Activated CD8-positive, alpha-beta memory T cell treated with anti-CD3 and anti-CD28 coated beads, Interleukin-2, amount 50 U/mL, for 48 hours (primary cell): ENCODE results near the gene LSR.
"Not testable (repeated sequence)": the region's sequence is repeated elsewhere in the genome, so short reads cannot be mapped to it uniquely, and the experiment has no call there.

Source experiments
- DNase-seq: peaks from one replicate; pipeline ENCODE4 v3.0.0-alpha.2; 2020

Gene LSR

GRCh38 chr19:35219008-35219407 is 29.8 kb upstream of the LSR start:
- no peak for DNase-seq

GRCh38 chr19:35220315-35220921 is 28.4 kb upstream of the LSR start:
- peak; percentile 13 for DNase-seq

GRCh38 chr19:35220973-35221590 is 27.7 kb upstream of the LSR start:
- DNase-seq: peak; percentile 23

- peak; percentile 39 for DNase-seq
Observed at GRCh38 chr19:35222373-35223015, 26.3 kb upstream of the LSR start.

- peak; percentile 34 for DNase-seq
Observed at GRCh38 chr19:35223084-35223790, 25.6 kb upstream of the LSR start.

GRCh38 chr19:35223862-35224505 is 24.8 kb upstream of the LSR start:
- peak; percentile 40 for DNase-seq

GRCh38 chr19:35224681-35225571 is 23.9 kb upstream of the LSR start:
- peak; percentile 51 for DNase-seq

- peak; percentile 30 for DNase-seq
Observed at GRCh38 chr19:35225951-35226350, 22.9 kb upstream of the LSR start.

- DNase-seq: peak; percentile 15
Observed at GRCh38 chr19:35226748-35227147, 22.1 kb upstream of the LSR start.

GRCh38 chr19:35228177-35228930 is 20.4 kb upstream of the LSR start, which contains the start of gene FAM187B:
Gene FAM187B, minus strand, starts transcription at chr19:35228739. Its CDS starts 59 bp downstream, at chr19:35228680.
- no peak for DNase-seq

GRCh38 chr19:35229601-35230000 is 19.2 kb upstream of the LSR start:
- DNase-seq: peak; percentile 28

GRCh38 chr19:35231956-35232645 is 16.7 kb upstream of the LSR start:
- DNase-seq: peak; percentile 45

- DNase-seq: peak; percentile 32
Observed at GRCh38 chr19:35232912-35233311, 15.9 kb upstream of the LSR start.

- DNase-seq: peak; percentile 40
Observed at GRCh38 chr19:35236638-35237400, 12.0 kb upstream of the LSR start.

- DNase-seq: not testable (repeated sequence)
Observed at GRCh38 chr19:35239597-35239996, 9.2 kb upstream of the LSR start.

GRCh38 chr19:35240327-35240726 is 8.5 kb upstream of the LSR start:
- peak; percentile 42 for DNase-seq

- no peak for DNase-seq
Observed at GRCh38 chr19:35241417-35241816, 7.4 kb upstream of the LSR start.

GRCh38 chr19:35246466-35247092 is 2.2 kb upstream of the LSR start:
- no peak for DNase-seq
